Measurements from ENCODE around the gene ZSWIM8.

DNA sequence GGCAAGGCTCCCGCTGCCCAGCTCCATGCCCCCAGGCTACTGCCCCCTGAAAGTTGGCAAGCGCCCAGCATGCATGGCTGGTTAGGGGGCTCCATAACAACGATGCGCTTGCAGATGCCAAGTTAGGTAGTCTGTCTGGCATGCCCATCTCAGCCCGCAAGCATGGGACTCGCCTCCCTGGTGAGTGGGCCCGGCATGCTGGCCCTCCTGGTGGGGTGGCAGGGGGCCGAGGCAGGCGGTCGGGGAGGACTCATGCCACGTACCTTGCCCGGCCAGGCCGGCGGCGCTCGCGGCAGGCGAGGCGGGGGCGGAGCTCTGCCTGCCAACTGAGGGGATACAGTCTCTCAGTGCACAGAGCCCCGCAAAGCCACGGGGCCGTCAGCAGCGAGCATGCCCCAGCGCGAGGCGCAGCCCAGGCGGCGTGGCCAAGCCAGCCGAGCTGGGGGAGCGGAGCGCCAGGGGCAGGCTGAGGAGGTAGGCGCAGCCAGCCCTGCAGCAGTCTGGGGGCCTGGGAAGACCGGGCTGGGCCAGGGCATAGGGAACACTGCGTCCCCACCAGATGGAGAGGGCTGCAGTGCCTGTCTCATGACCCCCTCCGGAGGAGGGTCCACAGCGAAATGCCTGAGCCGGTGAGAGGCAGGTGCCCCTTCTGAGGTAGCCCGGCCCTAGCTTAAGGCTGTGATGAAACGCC is 54.0 kb downstream of the ZSWIM8 start:
- TF ChIP-seq GATA3 (IDR thresholded peaks at IDR 0.05; ENCODE audit: low read depth, low read length) (no peak), GATA2 (IDR thresholded peaks at IDR 0.05; ENCODE audit: low read depth, low read length) (no peak)
